Measurements from ENCODE around the gene KIR2DL4.
"Not testable (repeated sequence)": the region's sequence is repeated elsewhere in the genome, so short reads cannot be mapped to it uniquely, and the experiment has no call there.

DNA sequence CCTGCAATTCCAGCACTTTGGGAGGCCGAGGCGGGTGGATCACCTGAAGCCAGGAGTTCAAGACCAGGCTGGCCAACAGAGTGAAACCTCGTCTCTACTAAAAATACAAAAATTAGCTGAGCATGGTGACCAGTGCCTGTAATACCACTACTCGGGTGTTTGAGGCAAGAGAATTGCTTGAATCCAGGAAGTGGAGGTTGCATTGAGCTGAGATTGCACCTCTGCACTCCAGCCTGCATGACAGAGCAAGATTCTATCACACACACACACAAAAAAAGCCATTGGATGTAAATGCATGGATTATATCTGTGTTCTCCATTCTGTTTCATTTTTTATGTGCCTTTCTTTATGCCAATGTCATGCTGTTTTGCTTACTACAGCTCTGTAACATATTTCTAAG lies 21.0 kb downstream of the KIR2DL4 start:
- not testable (repeated sequence) for TF ChIP-seq CTCF, EP300 (IDR thresholded peaks at IDR 0.05)
